Endothelial cell of umbilical vein (primary cell): ENCODE data around the gene SDC4. TPM values are rescaled to one million over a fixed set of nuclear protein-coding genes. Genes with fewer than 3 reads are reported as not detected.

Experiments
- BruUV-seq: library from RNA; stranded (reverse); fragments of 400-500 nt; replicated peaks from 2 replicates; lab custom pipeline; 2021; lab: Mats Ljungman, UMichigan
- CTCF ChIA-PET: fragments of 300-600, 350-600 bp; sonication (Branson Sonifier 250); formaldehyde crosslinking; loops from one replicate; lab custom pipeline; 2021; ENCODE audit warnings: antibody characterized with exemption, inconsistent platforms; lab: Charles Lee
- POLR2A ChIA-PET: fragments of 300-600, 350-600 bp; sonication (Branson Sonifier 250); formaldehyde crosslinking; loops from one replicate; lab custom pipeline; 2021; ENCODE audit warnings: antibody characterized with exemption, inconsistent platforms; lab: Charles Lee
- DNase-seq: peaks from one replicate; pipeline ENCODE4 v3.0.0-alpha.2; 2011; ENCODE audit warnings: low read depth, low spot score
- FAIRE-seq: peaks from 2 replicates; lab custom pipeline; 2011; peaks lifted over from hg19 to GRCh38; lab: Jason Lieb, UNC
- H2AFZ ChIP-seq: 2 replicates; pipeline ENCODE4 v1.6.0; 2012; ENCODE audit warnings: low read depth, low read length, control low read depth, inconsistent platforms
- H3K27ac ChIP-seq: 2 replicates; pipeline ENCODE4 v1.5.1; 2011; ENCODE audit warnings: low read depth, mild to moderate bottlenecking, control low read depth, low read length, moderate library complexity; ENCODE audit not compliant: insufficient read depth
- H3K27me3 ChIP-seq, 2 experiments: 2 replicates each; pipeline versions ENCODE4 v1.6.0 to v1.6.1; 2011; ENCODE audit warnings: low read length in 2 of 2, mixed read lengths in 1 of 2; ENCODE audit not compliant: control insufficient read depth in 2 of 2, insufficient read depth in 2 of 2
- H3K36me3 ChIP-seq, 2 experiments: 2 replicates in 1 of 2; 3 replicates in 1 of 2; pipeline ENCODE4 v1.5.1; 2011; ENCODE audit warnings: low read length in 2 of 2, mild to moderate bottlenecking in 1 of 2, moderate library complexity in 1 of 2; ENCODE audit not compliant: control insufficient read depth in 2 of 2, insufficient read depth in 2 of 2; ENCODE audit errors: extremely low read depth in 1 of 2
- H3K4me1 ChIP-seq: 3 replicates; pipeline ENCODE4 v1.5.1; 2011; ENCODE audit warnings: mild to moderate bottlenecking, low read length; ENCODE audit not compliant: control insufficient read depth, insufficient read depth; ENCODE audit errors: extremely low read depth
- H3K4me2 ChIP-seq: 2 replicates; pipeline ENCODE4 v1.6.1; 2011; ENCODE audit warnings: low read length, control low read depth, mixed read lengths; ENCODE audit not compliant: insufficient read depth
- H3K4me3 ChIP-seq, 3 experiments: fragments of 200-600 bp in 1 of 3; sonication (generic), shearing (Covaris generic) in 1 of 3; replicated peaks in 1 of 3; 2 replicates each; pipeline ENCODE4 v1.5.1; 2011 to 2016; ENCODE audit warnings: control low read depth in 3 of 3, low read length in 3 of 3, mild to moderate bottlenecking in 2 of 3, inconsistent platforms in 1 of 3, low read depth in 1 of 3, moderate library complexity in 1 of 3; ENCODE audit not compliant: insufficient read depth in 1 of 3
- H3K79me2 ChIP-seq: 2 replicates; pipeline ENCODE4 v1.6.0; 2012; ENCODE audit warnings: low read length, inconsistent platforms; ENCODE audit not compliant: control insufficient read depth, insufficient read depth
- H3K9ac ChIP-seq: replicated peaks from 2 replicates; pipeline ENCODE3; 2011; ENCODE audit warnings: low read length, control low read depth; ENCODE audit not compliant: insufficient read depth; ENCODE audit errors: extremely low read depth
- H3K9me1 ChIP-seq: replicated peaks from 3 replicates; pipeline ENCODE4 v1.6.0; 2011; ENCODE audit warnings: mild to moderate bottlenecking, low read length; ENCODE audit not compliant: control insufficient read depth, insufficient read depth; ENCODE audit errors: extremely low read depth
- H3K9me3 ChIP-seq: replicated peaks from 2 replicates; pipeline ENCODE4 v1.5.1; 2012; ENCODE audit warnings: low read length, inconsistent platforms; ENCODE audit not compliant: control insufficient read depth, insufficient read depth
- H4K20me1 ChIP-seq: replicated peaks from 2 replicates; pipeline ENCODE3; 2011; ENCODE audit warnings: mild to moderate bottlenecking, low read length; ENCODE audit not compliant: control insufficient read depth, insufficient read depth; ENCODE audit errors: extremely low read depth
- EZH2 ChIP-seq: IDR thresholded peaks from 2 replicates; pipeline ENCODE4 v1.6.1; 2012; ENCODE audit warnings: borderline replicate concordance, low read depth, mild to moderate bottlenecking, moderate library complexity, low read length, inconsistent platforms; ENCODE audit not compliant: severe bottlenecking
- FOS ChIP-seq: IDR thresholded peaks from 2 replicates; pipeline ENCODE4 v1.6.1; 2011; ENCODE audit warnings: mild to moderate bottlenecking, low read length, moderate library complexity, borderline replicate concordance; ENCODE audit not compliant: insufficient read depth
- GATA2 ChIP-seq: IDR thresholded peaks from 2 replicates; pipeline ENCODE4 v1.7.0; 2011; ENCODE audit warnings: low read depth, mild to moderate bottlenecking, moderate library complexity, mixed read lengths, low read length; ENCODE audit not compliant: insufficient read length, insufficient read depth
- JUN ChIP-seq: IDR thresholded peaks from 2 replicates; pipeline ENCODE4 v1.6.1; 2011; ENCODE audit warnings: borderline replicate concordance, low read depth; ENCODE audit not compliant: insufficient read length, insufficient read depth
- MYC ChIP-seq: IDR thresholded peaks from one replicate; pipeline ENCODE4 v1.6.1; 2011; ENCODE audit warnings: mild to moderate bottlenecking, low read depth, low read length
- POLR2A ChIP-seq: IDR thresholded peaks from 2 replicates; pipeline ENCODE4 v1.6.1; 2012; ENCODE audit warnings: low read depth, mild to moderate bottlenecking, control low read depth, low read length
- dilution Hi-C: fragments of 300-500 bp; cut with MboI; formaldehyde crosslinking; loops from one replicate; pipeline ENCODE4 v1.15.0; 2019; ENCODE audit warnings: low sequenced_read_pairs; ENCODE audit not compliant: extremely low pct_ligation_motif_present
- intact Hi-C: fragments of 100-400 bp; cut with micrococcal nuclease; formaldehyde crosslinking; loops from one replicate; pipeline ENCODE4 v1.10.0; 2022
- polyA plus RNA-seq, 4 experiments: library from polyadenylated mRNA; depleted of rRNA in 3 of 4; stranded (reverse) in 3 of 4; unstranded in 1 of 4; fragments of >200 nt; gene quantifications; 2 replicates each; pipeline versions ENCODE4 v1.2.1 to v1.2.3, GENCODE V29; 2011 to 2012; ENCODE audit warnings: missing spikeins in 1 of 4
- total RNA-seq: library from RNA; stranded (reverse); gene quantifications from 2 replicates; pipeline ENCODE4 v1.2.3, GENCODE V29; 2021
- TF ChIP-seq, protein P1 (sequence below): IDR thresholded peaks from 2 replicates; pipeline ENCODE4 v1.6.1; 2011; ENCODE audit not compliant: insufficient read depth, insufficient read length

The SDC4 gene
- total and polyA plus RNA-seq, 2 donors (not counting 3 experiments of a cell fraction or from before 2014, with no cell fraction given): 26.3 to 32.0 TPM

DNA sequence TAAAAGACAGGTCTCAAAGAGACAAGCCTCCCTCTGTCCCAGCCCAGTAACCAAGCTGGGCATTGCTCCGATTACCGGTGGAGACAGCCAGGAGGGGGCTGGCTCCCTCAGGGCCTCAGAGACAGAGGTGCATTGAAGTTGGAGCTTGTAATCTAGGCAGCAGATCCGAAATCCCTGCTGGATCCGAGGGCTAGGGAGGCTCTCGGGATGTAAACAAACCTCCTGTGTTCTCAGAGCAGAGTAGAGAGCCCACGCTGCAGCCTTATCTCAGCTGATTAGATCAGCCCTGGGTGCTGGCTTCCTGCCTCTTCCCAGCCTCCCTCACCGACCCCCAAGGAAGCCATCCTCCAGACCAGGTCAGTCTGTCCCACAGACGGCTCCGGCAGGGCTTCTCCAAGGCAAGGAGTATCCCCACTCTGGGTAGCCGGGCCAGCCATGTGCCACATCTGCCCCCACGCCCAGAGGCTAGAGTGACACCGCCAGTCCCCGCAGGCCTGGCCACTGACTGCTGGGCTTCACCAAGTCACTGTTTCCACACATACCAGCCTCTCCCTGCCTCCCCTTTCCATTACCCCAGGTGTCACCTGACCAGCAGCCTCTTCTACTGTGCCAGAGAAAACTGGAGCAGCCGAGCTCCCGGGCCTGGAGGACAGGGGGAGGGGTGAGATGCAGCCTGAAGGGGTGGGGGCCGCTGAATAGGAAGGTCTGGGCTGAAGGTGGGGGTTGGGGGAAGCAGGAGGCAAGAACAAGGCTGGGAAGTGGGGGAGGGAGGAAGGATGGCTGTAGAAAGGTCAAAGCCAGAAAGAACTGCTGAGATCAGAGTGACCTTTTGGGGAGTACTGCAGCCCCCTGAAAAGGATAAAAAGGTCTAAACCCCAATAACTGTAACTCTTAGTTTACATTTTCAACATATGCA is 6.0 kb downstream of the SDC4 start:
- Histone ChIP-seq H3K9me1 (no peaks in the 10 kb centered on the region), H3K27me3 (no peaks in the 10 kb centered on the region), H3K27ac (peak overlapping the region; percentile 13), H3K4me1 (peaks cover 68% of the 10 kb centered on the region), H3K36me3 (peaks cover 0 to 3% of the 10 kb centered on the region in 2 experiments), H3K9ac (no peak overlapping the region), H3K9me3 (no peaks in the 10 kb centered on the region), H3K4me2 (no peak overlapping the region), H4K20me1 (no peaks in the 10 kb centered on the region), H2AFZ (no peak overlapping the region), H3K79me2 (peaks cover 81% of the 10 kb centered on the region), H3K4me3 (no peak overlapping the region)
- TF ChIP-seq JUN (no peak), MYC (no peak), EZH2 (no peak), GATA2 (peak; percentile 52), POLR2A (no peak), FOS (no peak)
- TF ChIP-seq, protein P1, sequence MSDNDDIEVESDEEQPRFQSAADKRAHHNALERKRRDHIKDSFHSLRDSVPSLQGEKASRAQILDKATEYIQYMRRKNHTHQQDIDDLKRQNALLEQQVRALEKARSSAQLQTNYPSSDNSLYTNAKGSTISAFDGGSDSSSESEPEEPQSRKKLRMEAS: no peak
- intact Hi-C loops: loop anchor here (10.0 kb wide), 1 partner anchor 573 kb away; the partner anchor contains the start of gene PLTP
- POLR2A ChIA-PET: interaction anchor here (0.7 to 1.9 kb wide), 2 partner anchors 20 to 73 kb away, joined by 3 to 4 read pairs; partner anchors contain the start of genes PIGT and SYS1
- CTCF ChIA-PET: interaction anchor here (1.2 to 1.6 kb wide), 6 partner anchors 11 to 95 kb away, joined by 3 to 9 read pairs (median 4); partner anchors contain the start of gene SYS1
- DNase-seq (peak; percentile 50), FAIRE-seq (no peak)
- no TSS peak for BruUV-seq
- dilution Hi-C loops: no loop called here
